Measurements from ENCODE around the gene DOK6. TPM values are rescaled to one million over a fixed set of nuclear protein-coding genes. Genes with fewer than 3 reads are reported as not detected.

Gene DOK6
- total and polyA plus RNA-seq, 2 donors (not counting 1 experiment from before 2014, with no cell fraction given), result not detected

DNA sequence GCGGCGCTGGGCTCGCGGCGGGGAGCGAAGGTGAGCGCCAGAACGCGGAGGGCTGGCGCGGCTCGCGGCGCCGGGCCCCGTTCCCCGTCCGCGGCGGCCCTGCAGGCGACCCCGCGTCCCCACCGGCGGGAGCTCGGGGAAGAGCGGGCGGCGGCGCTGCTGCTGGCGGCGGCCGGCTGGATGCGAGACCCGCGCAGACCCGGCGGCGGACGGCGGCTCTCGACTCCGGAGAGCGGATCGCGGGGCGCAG lies 213 bp downstream of the DOK6 start:
- Histone ChIP-seq H3K27ac (ENCODE audit: low read length in 2 of 2) (no peak overlapping the region), H4K20me1 (ENCODE audit: control insufficient read depth, insufficient read depth, low read length, poor library complexity, severe bottlenecking) (no peaks in the 10 kb centered on the region), H3K4me2 (replicated peaks; ENCODE audit: low read depth, low read length, poor library complexity, severe bottlenecking) (no peak overlapping the region), H2AFZ (ENCODE audit: insufficient read depth, low read depth, low read length, poor library complexity, severe bottlenecking) (no peak overlapping the region), H3K9me3 (ENCODE audit: control extremely low read depth in 1 of 3, control insufficient read depth in 2 of 3, insufficient read depth in 1 of 3, low read length in 2 of 3) (peaks cover 0 to 8% (median 0%) of the 10 kb centered on the region in 3 donors), H3K79me2 (ENCODE audit: control insufficient read depth, insufficient read depth, low read length) (no peaks in the 10 kb centered on the region), H3K27me3 (replicated peaks in 1 of 4; ENCODE audit: control extremely low read depth in 1 of 4, control insufficient read depth in 3 of 4, insufficient read depth in 4 of 4, low read length in 3 of 4) (peaks cover 0 to 23% (median 12%) of the 10 kb centered on the region in 4 experiments), H3K4me3 (ENCODE audit: control extremely low read depth in 1 of 5, extremely low read depth in 1 of 5, insufficient read depth in 1 of 5, low read depth in 2 of 5, low read length in 4 of 5) (no peak overlapping the region), H3K4me1 (ENCODE audit: control insufficient read depth in 2 of 2, insufficient read depth in 2 of 2, low read length in 2 of 2) (no peaks in the 10 kb centered on the region), H3K36me3 (replicated peaks in 1 of 2; ENCODE audit: control extremely low read depth in 1 of 2, control insufficient read depth in 1 of 2, extremely low read depth in 1 of 2, insufficient read depth in 2 of 2, low read length in 1 of 2) (no peaks in the 10 kb centered on the region), H3K9ac (ENCODE audit: low read length) (no peak overlapping the region)
- no peak overlapping the region for H3K27ac Mint-ChIP-seq
- ChIA-PET POLR2A (no interaction called here), CTCF (no interaction called here)
- ATAC-seq (ENCODE audit: low read depth) (no peak), DNase-seq (no peak)
- peaks cover 5% of the 10 kb centered on the region for H3K4me1 Mint-ChIP-seq
- H3K4me3 Mint-ChIP-seq, result no peak overlapping the region
- no peak for TF ChIP-seq EZH2 (IDR thresholded peaks at IDR 0.05; ENCODE audit: borderline replicate concordance, insufficient read depth, low read depth, low read length, poor library complexity, severe bottlenecking)
- TF ChIP-seq, protein P1, sequence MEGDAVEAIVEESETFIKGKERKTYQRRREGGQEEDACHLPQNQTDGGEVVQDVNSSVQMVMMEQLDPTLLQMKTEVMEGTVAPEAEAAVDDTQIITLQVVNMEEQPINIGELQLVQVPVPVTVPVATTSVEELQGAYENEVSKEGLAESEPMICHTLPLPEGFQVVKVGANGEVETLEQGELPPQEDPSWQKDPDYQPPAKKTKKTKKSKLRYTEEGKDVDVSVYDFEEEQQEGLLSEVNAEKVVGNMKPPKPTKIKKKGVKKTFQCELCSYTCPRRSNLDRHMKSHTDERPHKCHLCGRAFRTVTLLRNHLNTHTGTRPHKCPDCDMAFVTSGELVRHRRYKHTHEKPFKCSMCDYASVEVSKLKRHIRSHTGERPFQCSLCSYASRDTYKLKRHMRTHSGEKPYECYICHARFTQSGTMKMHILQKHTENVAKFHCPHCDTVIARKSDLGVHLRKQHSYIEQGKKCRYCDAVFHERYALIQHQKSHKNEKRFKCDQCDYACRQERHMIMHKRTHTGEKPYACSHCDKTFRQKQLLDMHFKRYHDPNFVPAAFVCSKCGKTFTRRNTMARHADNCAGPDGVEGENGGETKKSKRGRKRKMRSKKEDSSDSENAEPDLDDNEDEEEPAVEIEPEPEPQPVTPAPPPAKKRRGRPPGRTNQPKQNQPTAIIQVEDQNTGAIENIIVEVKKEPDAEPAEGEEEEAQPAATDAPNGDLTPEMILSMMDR (IDR thresholded peaks at IDR 0.05), result no peak
- WGBS (ENCODE audit: insufficient coverage), result 5% methylated on average over 47 of the region's 47 CpGs
- H3K27me3 Mint-ChIP-seq, result peaks cover 33% of the 10 kb centered on the region
- intact Hi-C loops (cut with micrococcal nuclease), result no loop called here
- no peaks in the 10 kb centered on the region for H3K9me3 Mint-ChIP-seq (ENCODE audit: insufficient read depth)

DNA sequence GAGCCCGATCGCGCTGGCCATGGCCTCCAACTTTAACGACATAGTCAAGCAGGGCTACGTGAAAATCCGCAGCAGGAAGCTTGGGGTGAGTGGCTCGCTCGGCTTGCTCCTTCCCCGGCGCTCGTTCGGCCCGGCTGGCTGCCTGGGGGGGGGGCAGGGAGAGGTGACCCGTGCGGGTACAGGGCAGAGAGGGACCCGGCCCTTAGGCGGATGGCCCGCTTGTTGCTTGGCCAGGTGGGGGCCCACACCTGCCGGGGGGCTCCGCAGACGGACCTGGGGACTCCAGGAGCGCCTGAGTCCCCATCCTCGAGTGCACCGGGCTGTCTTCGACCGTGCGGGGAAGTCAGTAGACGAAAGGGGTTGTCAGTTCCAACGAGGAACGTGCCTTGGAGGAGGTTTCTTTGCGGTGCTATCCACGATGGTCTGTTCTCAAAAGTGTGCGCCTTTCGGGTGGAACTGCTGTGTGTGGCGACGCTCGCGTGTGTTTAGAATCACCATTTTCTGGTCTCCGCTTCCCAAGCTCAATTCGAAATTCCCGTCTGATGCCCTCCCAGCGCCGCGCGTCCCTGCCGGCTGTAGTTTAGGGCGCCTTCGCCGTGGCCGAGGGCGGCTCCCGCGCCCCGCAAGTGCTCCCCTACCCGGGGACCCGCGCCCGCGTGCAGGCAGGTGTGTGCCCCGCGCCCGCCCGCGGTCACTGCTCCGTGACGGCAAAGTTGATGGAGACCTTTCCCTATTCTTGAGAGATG lies 711 bp downstream of the DOK6 start:
- Histone ChIP-seq H3K9ac (ENCODE audit: low read length) (no peak overlapping the region), H3K9me3 (ENCODE audit: control extremely low read depth in 1 of 3, control insufficient read depth in 2 of 3, insufficient read depth in 1 of 3, low read length in 2 of 3) (peaks cover 0 to 8% (median 0%) of the 10 kb centered on the region in 3 donors), H4K20me1 (ENCODE audit: control insufficient read depth, insufficient read depth, low read length, poor library complexity, severe bottlenecking) (no peaks in the 10 kb centered on the region), H2AFZ (ENCODE audit: insufficient read depth, low read depth, low read length, poor library complexity, severe bottlenecking) (no peak overlapping the region), H3K4me1 (ENCODE audit: control insufficient read depth in 2 of 2, insufficient read depth in 2 of 2, low read length in 2 of 2) (no peaks in the 10 kb centered on the region), H3K79me2 (ENCODE audit: control insufficient read depth, insufficient read depth, low read length) (no peaks in the 10 kb centered on the region), H3K4me3 (ENCODE audit: control extremely low read depth in 1 of 5, extremely low read depth in 1 of 5, insufficient read depth in 1 of 5, low read depth in 2 of 5, low read length in 4 of 5) (no peak overlapping the region), H3K27ac (ENCODE audit: low read length in 2 of 2) (no peak overlapping the region), H3K36me3 (replicated peaks in 1 of 2; ENCODE audit: control extremely low read depth in 1 of 2, control insufficient read depth in 1 of 2, extremely low read depth in 1 of 2, insufficient read depth in 2 of 2, low read length in 1 of 2) (no peaks in the 10 kb centered on the region), H3K27me3 (replicated peaks in 1 of 4; ENCODE audit: control extremely low read depth in 1 of 4, control insufficient read depth in 3 of 4, insufficient read depth in 4 of 4, low read length in 3 of 4) (peaks cover 0 to 23% (median 12%) of the 10 kb centered on the region in 4 experiments), H3K4me2 (replicated peaks; ENCODE audit: low read depth, low read length, poor library complexity, severe bottlenecking) (no peak overlapping the region)
- intact Hi-C loops (cut with micrococcal nuclease), result no loop called here
- Mint-ChIP-seq H3K27me3 (peaks cover 33% of the 10 kb centered on the region), H3K4me1 (peaks cover 5% of the 10 kb centered on the region), H3K4me3 (no peak overlapping the region), H3K9me3 (ENCODE audit: insufficient read depth) (no peaks in the 10 kb centered on the region), H3K27ac (no peak overlapping the region)
- no peak for DNase-seq
- ATAC-seq (ENCODE audit: low read depth), result no peak
- POLR2A ChIA-PET, result no interaction called here
- TF ChIP-seq EZH2 (IDR thresholded peaks at IDR 0.05; ENCODE audit: borderline replicate concordance, insufficient read depth, low read depth, low read length, poor library complexity, severe bottlenecking), result no peak
- TF ChIP-seq, protein P1 (IDR thresholded peaks at IDR 0.05), result no peak
- CTCF ChIA-PET, result no interaction called here
- WGBS (ENCODE audit: insufficient coverage), result 7% methylated on average over 66 of the region's 66 CpGs

Measured in B cell (primary cell).